Stimulated activated CD8-positive, alpha-beta memory T cell treated with anti-CD3 and anti-CD28 coated beads, Interleukin-15, amount 100 ng/mL, for 48 hours (primary cell): Measurements from ENCODE around the gene DPEP3.
"Not testable (repeated sequence)": the region's sequence is repeated elsewhere in the genome, so short reads cannot be mapped to it uniquely, and the experiment has no call there.

Experiments used
- DNase-seq, 2 donors: peaks; one replicate each; pipeline ENCODE4 v3.0.0-alpha.2; 2020; ENCODE audit warnings: low read depth in 2 of 2

DPEP3 gene

DNA sequence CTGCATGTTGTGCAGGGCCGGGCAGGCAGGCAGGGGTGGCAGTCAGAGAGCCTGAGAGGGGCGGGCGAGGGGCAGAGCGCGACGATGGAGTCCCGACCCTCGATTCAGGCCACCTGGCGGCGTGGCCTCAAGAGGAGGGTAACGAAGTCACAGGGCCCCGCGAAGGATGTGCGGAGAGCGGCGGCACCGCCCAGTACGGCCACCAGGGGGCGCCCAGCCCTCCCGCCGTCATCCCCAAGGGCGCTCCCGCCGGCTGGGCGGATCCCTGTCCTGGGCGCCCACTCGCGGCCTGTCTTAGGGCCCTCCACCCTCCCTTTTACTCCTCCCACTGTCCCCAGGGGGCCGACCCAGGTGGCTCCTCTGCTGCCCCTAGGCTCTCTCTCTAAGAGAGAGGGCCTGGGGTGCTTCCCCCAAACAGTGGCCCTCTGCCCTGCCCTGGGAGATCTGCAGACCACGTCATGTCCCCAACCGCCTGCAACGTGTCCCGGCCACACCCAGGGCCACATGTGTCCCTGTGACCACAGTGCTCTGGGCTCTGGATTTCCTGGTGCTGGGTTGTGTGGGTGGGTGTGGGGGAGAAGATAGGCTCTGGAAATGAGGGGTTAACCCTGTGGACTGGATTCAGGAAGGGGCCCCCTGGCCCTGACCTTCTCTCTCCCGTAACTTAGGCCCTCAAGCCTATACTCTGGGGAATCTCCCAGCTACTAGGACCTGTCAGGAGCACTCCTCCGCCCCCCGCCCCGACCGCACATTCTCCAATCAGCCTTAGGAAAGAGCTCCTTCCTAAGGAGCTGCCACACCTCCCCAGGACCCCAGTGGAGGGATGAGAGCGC is 13.1 kb upstream of the DPEP3 start:
- peak; percentile 78 to 83 for DNase-seq

DNA sequence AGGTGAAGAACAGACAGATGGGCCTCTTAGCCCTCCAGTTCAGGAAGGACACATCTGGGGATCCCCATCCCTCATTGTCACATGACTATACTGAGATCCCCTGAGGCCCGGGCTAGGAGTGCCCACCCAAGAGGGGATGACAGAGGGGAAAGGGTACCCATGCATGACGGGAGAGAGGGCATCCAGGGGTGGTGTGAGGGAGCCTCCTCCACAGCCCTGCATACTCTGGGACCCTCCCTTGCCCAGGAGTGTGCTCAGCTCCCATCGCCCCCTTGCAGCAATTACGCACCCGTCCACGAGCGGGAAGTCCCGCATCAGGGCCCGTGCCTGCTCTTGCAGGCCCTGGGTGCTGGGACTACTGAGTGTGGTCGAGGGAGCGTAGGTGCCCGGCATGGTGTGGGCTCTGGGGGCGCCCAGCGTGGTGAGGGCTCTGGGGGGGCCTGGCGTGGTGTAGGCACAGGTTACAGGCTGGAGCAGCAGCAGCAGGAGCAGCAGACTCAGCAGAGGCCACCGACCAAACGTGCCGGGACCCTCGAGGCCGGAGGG is 12.4 kb upstream of the DPEP3 start:
- DNase-seq: no peak

DNA sequence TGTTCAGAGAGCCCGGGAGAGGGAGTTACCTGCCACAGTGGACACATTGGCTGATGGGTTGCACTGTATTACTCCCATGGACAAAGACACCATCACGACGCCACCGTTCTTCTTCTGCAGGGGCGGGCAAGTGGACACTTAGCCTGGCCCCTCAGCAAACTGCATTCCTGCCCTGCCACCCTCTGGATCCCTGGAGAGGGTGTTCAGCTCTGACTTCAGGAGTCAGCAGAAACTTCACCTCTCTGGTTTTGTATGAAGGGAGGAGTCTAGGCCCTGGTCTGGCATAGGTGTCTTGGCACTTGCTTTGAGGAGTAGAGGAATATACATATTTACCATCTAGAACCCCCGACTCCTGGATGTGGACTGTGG is 9.7 kb upstream of the DPEP3 start:
- no peak for DNase-seq

- no peak for DNase-seq
Observed at GRCh38 chr16:67989322-67990017, 9.2 kb upstream of the DPEP3 start.

DNA sequence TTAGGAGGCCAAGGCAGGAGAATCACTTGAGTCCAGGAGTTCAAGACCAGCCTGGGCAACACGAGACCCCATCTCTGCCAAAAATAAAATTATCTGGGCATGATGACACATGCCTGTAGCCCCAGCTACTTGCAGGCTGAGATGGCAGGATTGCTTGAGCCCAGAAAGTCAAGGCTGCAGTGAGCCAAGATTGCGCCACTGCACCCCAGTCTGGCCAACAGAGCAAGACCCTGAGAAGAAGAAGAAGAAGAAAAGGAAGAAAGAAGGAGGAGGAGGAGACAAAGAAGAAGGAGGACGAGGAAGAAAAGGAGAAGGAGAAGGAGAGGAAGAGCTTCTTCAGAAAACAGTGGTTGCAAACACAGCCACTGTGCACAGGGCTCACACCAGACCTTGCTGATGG is 8.4 kb upstream of the DPEP3 start:
- DNase-seq: no peak

DNA sequence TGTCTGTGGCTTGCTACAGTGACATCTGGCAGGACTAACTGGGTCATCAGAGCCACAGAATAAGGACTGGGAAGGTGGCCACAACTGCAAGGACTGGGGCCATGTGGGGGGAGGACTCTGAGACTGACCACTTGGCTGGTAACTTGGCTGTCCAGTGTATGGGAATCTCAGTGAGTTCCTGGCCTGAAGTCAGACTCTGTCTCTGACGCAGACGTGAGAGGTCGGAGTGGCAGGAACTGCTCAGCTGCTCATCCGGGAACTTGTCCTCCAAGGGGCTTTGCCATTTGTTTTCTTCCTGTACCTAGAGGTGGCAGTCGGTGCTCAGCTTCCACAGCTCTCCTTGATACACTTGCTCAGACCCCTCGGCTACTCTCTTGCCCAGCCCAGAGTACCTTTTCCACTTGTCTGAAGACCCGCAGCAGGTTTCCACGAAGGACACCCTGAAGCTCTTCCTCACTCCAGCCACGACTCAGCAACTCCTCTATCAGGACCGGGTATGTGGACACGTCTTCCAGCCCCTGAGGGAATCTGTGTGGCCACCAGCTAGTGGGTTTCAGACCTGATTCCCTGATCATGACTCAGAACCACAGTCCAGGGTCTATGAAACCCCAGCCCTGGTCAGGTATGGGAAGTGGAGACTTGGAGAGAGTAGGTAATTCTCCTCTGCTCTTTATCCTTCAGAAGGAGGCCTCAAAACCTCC is 7.3 kb upstream of the DPEP3 start:
- no peak for DNase-seq

DNA sequence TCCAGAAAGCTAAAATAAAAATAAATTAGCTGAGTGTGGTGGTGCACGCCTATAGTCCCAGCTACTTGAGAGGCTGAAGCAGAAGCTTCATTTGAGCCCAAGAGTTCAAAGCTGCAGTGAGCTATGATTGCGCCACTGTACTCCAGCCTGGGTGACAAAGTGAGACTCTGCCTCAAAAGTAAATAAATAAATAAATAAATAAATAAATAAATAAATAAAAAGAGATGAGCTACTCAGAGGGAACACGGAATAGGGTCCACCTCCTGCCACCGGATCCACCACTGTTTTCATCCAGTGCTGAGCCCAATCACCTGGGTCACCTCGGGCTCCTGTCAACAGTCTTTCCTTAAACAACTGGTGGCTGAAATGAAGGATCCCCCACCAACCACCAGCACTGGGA is 6.7 kb upstream of the DPEP3 start:
- DNase-seq: no peak

DNA sequence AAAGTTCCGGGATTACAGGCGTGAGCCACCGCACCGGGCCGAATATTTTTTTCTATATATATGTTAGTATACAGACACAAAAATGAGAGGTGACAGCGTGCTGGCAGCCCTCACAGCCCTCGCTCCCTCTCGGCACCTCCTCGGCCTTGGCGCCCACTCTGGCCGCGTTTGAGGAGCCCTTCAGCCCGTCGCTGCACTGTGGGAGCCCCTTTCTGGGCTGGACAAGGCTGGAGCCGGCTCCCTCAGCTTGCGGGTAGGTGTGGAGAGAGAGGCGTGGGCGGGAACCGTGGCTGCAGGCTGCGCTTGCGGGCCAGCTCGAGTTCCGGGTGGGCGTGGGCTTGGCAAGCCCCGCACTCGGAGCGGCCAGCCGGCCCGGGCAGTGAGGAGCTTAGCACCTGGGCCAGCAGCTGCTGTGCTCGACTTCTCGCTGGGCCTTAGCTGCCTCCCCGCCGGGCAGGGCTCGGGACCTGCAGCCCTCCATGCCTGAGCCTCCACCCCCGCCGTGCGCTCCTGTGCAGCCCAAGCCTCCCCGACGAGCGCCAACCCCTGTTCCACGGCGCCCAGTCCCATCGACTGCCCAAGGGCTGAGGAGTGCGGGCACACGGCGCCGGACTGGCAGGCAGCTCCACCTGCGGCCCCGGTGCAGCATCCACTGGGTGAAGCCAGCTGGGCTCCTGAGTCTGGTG is 1.9 kb upstream of the DPEP3 start:
- no peak for DNase-seq

GRCh38 chr16:67977469-67978227 is 2.7 kb downstream of the DPEP3 start:
- DNase-seq: no peak

DNA sequence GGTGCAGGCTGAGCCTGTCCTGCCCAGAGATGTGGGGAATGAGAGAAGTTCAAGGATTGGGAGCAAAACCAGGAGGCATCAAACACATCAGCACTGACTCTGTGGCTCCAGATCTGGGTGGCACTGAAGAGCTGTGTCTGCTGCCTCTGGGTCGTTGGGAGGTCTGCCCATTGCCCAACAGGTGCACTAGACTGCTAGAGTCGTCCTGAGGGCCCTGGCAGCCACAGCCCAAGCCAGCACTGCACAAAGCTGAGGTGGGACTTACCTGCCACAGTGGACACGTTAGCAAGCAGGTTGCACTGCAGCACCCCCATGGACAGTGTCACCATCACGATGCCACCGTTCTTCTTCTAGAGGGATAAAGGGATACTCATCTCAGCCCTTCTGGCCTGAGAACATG is 3.3 kb downstream of the DPEP3 start:
- no peak for DNase-seq

GRCh38 chr16:67976205-67976604 is 4.1 kb downstream of the DPEP3 start:
- DNase-seq: no peak

GRCh38 chr16:67975321-67976105 is 4.8 kb downstream of the DPEP3 start:
- no peak for DNase-seq

DNA sequence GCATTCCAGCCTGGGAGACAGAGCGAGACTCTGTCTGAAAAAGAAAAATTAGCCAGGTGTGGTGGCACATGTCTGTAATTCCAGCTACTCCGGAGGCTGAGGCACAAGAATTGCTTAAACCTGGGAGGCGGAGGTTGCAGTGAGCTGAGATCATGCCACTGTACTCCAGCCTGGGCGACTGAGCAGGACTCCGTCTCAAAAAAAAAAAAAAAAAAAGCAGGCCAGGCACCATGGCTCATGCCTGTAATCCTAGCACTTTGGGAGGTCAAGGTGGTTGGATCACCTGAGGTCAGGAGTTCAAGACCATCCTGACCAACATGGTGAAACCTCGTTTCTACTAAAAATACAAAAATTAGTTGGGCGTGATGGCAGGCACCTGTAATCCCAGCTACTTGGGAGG is 8.0 kb downstream of the DPEP3 start:
- not testable (repeated sequence) for DNase-seq

GRCh38 chr16:67971111-67971510 is 9.2 kb downstream of the DPEP3 start:
- DNase-seq: no peak

- no peak for DNase-seq
Observed at GRCh38 chr16:67969254-67970039, 10.9 kb downstream of the DPEP3 start.

- peak; percentile 90 to 92 for DNase-seq
Observed at GRCh38 chr16:67968400-67969253, 11.7 kb downstream of the DPEP3 start, which contains the start of gene SLC12A4. TSS of gene SLC12A4 (minus strand) at chr16:67968637. CDS start at chr16:67968553, 84 bp downstream.

GRCh38 chr16:67967958-67968399 is 12.3 kb downstream of the DPEP3 start:
- peak in 1 of 2 donors; percentile 10 for DNase-seq
